Jurkat, Clone E6-1 (cell line): Measurements from ENCODE around the gene KCNK4.

Experiments used
- DNase-seq: peaks from one replicate; pipeline ENCODE4 v3.0.0-alpha.2; 2011; ENCODE audit warnings: low read depth, low spot score
- H3K4me3 ChIP-seq: 2 replicates; pipeline ENCODE4 v1.5.1; 2011; ENCODE audit warnings: mild to moderate bottlenecking, low read length, control low read depth, moderate library complexity

The KCNK4 gene

DNA sequence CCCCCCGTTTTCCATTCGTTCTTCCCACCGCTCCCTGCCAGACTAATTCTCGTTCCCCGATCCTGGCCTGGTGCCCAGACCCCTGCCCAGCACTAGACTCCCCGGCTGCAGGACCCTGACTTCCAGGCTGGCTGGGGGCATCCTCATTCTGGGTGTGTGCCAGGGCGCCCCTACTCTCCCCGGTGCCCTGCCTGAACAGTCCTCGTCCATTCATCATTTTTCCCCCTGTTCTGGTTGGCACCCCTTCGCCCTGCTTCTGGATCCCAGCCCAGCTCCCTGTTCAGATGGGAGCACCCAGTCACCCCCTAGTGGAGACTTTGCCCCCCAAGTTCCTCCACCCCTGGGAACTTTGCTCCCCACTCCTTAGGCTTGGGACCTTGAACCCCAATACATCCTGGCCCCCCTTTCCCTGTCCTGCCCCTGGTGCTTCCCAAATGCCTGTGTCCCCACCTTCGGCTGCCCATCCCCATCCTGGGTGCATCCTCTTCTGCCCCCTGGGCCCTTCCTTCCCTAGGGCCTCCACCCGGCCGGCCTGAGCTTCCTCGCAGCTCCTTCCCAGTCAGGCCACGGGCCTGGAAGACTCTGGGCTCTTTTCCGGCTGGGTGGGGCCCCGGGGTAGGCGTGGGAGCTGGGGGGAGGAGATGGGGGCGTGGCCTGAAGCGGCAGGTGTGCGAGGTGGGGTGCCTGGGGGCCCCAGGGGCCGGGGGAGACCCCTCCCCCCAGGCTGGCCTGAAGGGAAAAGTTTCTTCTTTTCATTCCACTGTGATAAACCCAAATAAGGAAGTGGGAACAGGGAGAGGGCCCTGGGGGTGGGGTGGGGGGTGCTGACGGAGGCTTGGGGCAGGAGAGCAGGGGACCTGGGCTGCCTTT, 38.9 kb upstream of the KCNK4 start:
- peak overlapping the region; percentile 59 for H3K4me3 ChIP-seq
- DNase-seq, result no peak

DNA sequence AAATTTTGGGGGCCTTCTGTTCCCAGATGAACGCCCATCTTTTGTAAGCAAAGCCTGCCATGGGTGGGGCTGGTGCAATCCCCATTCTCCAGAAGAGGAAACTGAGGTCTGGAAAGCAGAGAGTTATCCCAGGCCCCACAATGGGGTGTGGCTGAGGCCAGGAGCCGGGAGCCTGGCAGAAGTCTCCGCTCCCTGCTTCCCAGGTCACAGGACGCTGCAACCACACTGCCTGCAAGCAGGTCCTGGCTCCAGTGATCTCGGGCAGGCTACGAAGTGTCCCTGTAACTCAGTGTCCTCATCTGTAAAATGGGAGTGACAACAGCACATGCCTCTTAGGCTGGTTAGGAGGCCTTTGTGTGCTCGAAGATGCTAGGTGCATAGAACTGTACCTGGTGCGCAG, 38.1 kb upstream of the KCNK4 start:
- DNase-seq, result no peak
- H3K4me3 ChIP-seq, result no peak overlapping the region

DNA sequence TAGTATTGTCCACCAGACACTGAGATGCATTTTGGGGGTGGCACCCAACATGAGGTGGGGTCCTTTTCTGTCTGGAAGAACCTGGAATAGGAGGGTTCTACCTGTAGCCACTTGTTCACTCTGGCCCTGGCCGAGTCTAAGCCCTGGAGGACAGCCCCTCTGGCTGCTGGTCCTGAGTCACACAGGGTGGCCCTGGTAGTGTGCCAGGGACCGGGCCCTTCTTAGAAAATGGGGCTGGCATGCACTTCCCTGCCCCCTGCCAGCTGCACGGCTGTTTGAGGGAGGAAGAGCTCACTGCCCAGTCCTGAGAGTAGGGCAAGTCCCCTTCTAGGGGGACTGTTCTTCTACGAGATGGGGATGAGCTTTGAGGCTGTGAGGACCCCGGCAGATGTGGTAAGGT, 37.6 kb upstream of the KCNK4 start:
- no peak for DNase-seq
- no peak overlapping the region for H3K4me3 ChIP-seq

DNA sequence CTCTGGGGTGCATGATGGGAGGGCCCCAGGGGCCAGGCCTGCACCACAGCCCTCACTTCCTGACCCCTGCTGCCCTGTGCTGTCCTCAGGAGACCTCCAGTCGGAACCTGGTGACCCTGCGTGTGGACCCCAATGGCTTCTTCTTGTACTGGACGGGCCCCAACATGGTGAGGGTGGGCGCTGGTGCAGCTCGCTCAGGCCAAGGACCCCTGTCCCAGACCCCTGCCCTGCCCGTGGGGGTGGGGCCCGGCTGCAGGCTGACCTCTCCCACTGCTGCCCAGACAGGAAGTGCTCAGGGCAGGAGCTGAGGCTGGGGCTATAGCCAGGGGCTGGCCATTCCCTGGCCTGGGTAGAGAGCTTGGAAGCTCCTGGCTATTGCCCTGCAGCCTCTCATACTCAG, 36.8 kb upstream of the KCNK4 start:
- DNase-seq, result no peak
- H3K4me3 ChIP-seq, result no peak overlapping the region

DNA sequence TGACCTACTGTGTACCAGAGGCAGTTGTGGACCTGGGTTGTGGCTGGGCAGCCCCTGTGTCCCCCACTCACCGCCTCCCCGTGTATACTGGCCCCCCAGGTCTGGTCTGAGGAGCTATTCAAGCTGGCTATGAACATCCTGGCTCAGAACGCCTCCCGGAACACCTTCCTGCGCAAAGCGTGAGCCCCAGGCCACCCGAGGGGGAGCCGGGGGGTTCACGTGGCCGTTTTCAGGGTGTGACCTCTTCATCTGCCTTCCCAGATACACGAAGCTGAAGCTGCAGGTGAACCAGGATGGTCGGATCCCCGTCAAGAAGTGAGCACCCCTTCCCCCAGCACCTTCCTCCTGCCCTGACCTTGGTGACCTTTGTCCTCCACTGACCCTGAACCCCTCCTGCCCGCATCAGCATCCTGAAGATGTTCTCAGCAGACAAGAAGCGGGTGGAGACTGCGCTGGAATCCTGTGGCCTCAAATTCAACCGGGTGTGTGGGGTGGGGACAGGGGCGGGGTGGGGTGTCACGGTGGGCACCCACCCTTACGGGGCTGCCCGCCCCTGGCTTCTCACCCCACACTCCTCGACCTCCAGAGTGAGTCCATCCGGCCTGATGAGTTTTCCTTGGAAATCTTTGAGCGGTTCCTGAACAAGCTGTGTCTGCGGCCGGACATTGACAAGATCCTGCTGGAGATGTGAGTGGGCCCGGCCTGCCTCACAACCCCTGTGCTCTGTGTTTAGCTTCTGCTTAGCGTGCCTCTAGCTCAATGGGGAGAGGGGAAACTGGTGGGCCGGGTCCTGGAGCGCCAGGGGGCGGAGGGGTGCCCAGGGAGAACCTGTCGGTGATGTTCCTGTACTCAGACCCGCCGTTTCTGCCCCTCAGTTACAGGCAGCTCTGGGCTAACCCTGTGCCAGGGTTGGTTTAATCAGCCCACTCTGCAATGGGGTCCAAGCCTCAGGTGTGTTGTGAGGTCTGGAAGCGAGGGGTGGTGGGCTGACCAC, 35.7 kb upstream of the KCNK4 start:
- DNase-seq, result no peak
- no peak overlapping the region for H3K4me3 ChIP-seq

DNA sequence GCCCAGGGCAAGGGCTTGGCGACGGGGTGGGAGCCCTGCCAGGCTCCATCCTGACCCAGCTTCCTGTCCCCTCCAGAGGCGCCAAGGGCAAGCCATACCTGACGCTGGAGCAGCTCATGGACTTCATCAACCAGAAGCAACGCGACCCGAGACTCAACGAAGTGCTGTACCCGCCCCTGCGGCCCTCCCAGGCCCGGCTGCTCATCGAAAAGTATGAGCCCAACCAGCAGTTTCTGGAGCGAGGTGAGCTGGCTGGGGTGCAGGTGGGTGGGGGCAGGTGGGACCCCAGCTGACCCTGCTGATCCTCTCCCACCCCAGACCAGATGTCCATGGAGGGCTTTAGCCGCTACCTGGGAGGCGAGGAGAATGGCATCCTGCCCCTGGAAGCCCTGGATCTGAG, 34.8 kb upstream of the KCNK4 start:
- no peak overlapping the region for H3K4me3 ChIP-seq
- no peak for DNase-seq

DNA sequence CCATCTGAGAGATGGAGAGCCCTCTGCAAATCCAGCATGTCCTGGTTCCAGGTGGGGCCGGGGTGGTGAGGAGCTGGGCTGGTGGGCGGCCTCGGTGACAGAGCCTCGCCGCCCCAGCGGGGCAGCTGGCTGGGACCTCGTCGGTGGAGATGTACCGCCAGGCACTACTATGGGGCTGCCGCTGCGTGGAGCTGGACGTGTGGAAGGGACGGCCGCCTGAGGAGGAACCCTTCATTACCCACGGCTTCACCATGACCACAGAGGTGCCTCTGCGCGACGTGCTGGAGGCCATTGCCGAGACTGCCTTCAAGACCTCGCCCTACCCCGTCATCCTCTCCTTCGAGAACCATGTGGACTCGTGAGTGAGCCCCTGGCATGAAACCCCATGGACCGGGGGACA, 32.7 kb upstream of the KCNK4 start:
- H3K4me3 ChIP-seq, result no peak overlapping the region
- no peak for DNase-seq

DNA sequence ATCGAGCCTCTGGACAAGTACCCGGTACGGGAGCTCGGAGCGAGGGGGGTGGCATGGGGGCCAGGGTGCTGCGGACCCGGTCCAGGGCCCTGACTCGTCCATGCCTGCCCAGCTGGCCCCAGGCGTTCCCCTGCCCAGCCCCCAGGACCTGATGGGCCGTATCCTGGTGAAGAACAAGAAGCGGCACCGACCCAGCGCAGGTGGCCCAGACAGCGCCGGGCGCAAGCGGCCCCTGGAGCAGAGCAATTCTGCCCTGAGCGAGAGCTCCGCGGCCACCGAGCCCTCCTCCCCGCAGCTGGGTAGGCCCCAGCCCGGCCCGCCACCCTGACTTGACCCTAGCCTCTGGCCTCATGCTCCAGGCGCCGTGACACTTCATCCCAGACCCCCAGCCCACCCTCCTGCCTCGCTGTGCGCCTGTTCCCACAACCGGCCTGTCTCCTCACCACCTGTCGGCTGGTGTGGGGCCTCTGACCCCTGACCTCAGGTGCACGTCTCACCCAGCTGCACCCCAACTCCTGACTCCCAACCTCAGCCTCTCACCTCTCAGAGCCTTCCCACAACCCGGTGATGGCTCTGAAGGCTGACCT, 32.1 kb upstream of the KCNK4 start:
- no peak overlapping the region for H3K4me3 ChIP-seq
- DNase-seq, result no peak

DNA sequence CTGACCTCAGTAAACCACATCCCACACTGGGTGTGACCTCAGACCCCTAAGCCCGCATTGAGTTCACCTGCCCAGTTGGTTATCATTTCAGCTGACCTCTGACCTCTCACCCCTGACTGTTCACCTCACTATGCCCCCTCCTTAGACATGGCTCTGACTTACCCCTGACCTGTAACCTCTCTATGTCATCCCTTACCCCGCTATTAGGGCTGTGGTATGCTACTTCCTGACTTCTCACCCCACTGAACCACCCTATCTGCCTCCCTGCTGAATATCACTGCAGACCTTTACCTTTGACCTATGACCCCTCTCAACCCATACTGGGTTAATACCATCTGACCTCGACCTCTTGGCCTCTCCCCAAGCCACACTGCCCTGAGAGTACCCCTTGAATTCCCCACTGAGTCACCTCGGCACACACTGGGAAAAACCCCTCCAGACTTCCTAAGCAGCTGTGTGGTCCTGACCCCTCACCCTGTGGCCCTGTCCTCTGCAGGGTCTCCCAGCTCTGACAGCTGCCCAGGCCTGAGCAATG, 31.5 kb upstream of the KCNK4 start:
- no peak for DNase-seq
- H3K4me3 ChIP-seq, result no peak overlapping the region

DNA sequence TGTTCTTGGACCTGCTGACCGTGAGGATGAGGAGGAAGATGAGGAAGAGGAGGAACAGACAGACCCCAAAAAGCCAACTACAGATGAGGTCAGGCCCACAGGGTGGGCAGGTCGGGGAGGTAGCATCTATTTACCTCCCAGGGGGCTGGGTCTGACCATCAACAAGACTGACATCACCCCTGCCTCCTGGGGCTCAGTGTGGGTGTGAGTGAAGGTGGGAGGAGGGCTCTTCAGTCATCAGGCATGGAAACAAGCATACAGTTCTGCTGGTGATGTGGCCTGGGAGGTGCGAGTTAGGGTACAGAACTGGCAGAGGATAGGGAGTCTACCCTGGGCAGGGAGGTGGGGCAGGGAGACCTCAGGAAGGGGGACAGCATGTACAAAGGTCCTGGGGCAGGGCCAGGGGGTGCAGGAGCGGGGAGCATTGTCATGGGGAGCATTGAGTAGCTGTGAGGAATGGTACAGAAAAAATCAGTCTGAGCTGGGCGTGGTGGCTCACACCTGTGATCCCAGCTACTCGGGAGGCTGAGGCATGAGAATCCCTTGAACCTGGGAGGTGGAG, 30.9 kb upstream of the KCNK4 start:
- H3K4me3 ChIP-seq, result no peak overlapping the region
- DNase-seq, result no peak

DNA sequence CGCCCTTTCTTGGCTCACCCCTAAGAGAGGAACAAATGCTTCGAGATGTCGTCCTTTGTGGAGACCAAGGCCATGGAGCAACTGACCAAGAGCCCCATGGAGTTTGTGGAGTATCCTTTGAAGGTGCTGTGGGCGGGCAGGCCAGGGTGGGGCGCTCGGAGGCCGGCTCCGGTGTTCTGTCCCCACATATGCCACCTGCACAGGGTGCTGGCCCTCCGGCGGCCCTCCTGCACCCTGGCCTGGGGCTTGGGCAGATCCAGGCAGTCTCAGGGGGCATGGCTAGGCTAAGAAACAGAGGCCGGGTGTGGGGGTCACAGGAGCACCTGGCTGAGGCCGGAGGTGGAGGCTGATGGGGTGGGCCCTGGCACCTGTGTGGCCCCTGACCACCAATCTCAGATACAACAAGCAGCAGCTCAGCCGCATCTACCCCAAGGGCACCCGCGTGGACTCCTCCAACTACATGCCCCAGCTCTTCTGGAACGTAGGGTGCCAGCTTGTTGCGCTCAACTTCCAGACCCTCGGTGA, 29.5 kb upstream of the KCNK4 start:
- DNase-seq, result no peak
- H3K4me3 ChIP-seq, result no peak overlapping the region

DNA sequence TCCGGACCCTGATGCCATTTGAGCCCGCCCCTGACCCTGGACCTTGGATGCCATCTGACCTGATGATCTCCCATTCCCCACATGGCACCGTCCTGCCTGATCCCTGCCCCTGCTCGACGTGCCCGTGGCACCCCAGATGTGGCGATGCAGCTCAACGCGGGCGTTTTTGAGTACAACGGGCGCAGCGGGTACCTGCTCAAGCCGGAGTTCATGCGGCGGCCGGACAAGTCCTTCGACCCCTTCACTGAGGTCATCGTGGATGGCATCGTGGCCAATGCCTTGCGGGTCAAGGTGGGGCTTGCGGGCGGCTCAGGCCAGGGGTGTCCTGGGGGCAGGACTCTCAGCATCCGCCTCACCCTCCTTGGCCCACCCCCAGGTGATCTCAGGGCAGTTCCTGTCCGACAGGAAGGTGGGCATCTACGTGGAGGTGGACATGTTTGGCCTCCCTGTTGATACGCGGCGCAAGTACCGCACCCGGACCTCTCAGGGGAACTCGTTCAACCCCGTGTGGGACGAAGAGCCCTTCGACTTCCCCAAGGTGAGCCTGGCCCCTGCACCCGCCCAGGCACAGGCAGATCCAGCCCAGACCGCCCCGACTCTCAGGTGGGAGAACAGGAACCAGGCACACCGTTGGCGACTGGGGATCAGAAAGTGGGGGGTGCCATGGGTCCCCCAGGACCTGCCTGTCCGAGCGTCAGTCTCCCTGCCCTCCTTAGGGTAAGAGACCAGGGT, 28.7 kb upstream of the KCNK4 start:
- DNase-seq, result no peak

DNA sequence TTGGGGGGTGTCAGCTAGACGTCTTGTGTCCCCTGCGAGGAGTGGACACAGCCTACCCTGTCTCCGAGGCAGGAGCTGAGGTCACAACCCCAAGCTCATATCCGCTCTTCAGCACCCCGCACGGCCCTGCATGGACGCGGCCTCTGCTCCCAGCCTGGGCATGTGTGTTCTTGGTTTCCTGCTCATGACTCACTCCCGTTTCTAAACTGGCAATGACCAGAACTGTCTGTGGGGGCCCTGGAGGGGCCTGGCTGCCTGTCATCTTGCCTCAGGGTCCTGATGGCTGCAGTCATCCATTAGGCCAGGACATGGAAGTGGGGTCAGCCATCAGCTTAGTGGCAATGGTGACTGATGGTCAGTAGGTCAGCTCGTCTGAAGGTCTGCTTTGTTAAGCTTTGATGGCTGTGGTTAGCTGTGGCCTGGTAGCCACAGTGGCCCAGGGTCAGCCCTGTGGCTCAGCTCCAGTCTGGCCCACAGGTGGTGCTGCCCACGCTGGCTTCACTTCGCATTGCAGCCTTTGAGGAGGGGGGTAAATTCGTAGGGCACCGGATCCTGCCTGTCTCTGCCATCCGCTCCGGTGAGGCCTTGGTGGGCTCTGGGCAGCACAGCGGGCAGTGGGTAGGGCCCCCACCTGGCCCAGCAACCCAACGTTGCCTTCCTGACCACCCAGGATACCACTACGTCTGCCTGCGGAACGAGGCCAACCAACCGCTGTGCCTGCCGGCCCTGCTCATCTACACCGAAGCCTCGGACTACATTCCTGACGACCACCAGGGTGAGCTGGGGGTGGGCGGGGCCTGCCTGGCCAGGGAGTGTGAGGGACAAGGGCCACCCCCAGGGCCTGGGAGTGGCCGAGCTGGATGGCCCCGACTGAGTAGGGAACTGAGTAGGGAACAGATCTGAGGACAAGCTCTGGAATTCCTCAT, 27.8 kb upstream of the KCNK4 start:
- DNase-seq, result no peak
- H3K4me3 ChIP-seq, result no peak overlapping the region

More for the DNA sequence above, 28.7 kb upstream of the KCNK4 start:
- no peak overlapping the region for H3K4me3 ChIP-seq

DNA sequence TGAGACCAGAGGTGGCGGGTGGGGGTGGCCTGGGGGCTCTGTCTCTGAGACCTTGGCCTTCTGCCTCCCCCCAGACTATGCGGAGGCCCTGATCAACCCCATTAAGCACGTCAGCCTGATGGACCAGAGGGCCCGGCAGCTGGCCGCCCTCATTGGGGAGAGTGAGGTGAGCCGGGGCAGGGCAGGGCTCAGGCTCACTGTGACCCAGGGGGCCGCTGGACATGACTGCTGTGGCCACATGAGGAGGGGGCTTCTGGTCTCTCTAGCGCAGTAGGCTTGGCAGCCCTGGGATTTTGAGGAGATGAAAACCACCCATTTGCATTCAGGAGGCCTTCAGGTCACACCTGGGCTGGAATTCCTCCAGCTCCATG, 27.2 kb upstream of the KCNK4 start:
- no peak overlapping the region for H3K4me3 ChIP-seq
- DNase-seq, result no peak

DNA sequence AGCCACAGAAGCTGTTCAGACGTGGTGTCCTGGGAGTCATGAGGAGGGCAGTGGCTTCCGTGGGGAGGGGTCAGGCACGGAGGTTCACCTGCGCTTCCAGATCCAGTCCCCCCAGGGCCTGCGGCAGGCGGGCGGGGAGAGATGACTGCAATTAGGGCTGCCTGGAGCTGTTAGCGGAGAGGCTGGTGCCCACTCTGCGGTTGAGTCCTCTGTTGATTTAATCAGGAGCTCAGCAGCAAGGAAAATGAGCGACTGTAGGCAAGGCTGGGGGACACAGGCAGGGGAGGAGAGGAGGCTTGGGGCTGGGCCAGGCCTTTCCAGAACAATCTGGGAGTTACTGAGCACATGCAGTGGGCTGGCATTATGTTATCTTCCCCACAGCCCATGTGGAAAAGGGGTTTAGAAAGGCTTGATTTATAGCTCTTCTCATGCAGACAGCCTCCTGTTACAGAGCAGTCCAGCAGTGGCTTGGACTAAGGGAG, 26.7 kb upstream of the KCNK4 start:
- no peak overlapping the region for H3K4me3 ChIP-seq
- DNase-seq, result no peak

DNA sequence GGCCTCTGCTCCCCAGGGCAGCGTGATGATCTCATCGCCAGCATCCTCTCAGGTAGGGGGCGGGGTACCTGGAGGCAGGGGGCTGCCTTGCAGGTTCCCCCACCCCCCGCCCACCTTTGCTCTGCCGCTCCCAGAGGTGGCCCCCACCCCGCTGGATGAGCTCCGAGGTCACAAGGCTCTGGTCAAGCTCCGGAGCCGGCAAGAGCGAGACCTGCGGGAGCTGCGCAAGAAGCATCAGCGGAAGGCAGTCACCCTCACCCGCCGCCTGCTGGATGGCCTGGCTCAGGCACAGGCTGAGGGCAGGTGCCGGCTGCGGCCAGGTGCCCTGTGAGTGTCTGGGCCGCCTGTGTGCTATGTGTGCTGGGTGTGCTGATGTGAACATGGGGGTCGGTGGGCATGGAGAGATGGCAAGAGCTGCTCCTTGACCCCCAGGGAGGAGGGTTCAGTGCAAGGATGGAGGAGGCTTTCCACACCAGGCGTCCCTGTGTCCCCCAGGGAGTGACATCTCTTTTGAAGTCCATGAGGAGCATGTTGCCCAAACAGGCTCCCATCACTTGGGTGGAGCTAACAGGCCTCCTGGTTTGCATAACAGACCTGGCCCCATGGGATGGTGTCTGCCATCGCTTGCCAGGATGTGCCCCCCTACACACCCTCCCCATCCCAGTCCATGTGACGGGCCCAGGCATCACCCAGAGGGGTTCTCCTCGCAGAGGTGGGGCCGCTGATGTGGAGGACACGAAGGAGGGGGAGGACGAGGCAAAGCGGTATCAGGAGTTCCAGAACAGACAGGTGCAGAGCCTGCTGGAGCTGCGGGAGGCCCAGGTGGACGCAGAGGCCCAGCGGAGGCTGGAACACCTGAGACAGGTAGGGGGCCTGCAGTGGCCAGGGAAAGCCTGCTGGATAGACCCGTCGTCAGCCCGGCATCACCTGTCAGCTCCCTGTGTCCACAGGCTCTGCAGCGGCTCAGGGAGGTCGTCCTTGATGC, 25.6 kb upstream of the KCNK4 start:
- H3K4me3 ChIP-seq, result no peak overlapping the region
- no peak for DNase-seq
